Measurements from ENCODE around the gene ANKRD11. TPM values are rescaled to one million over a fixed set of nuclear protein-coding genes. Genes with fewer than 3 reads are reported as not detected.

The ANKRD11 gene
- total and polyA plus RNA-seq, 12 donors: 47.7 to 93.6 (median 66.2) TPM

DNA sequence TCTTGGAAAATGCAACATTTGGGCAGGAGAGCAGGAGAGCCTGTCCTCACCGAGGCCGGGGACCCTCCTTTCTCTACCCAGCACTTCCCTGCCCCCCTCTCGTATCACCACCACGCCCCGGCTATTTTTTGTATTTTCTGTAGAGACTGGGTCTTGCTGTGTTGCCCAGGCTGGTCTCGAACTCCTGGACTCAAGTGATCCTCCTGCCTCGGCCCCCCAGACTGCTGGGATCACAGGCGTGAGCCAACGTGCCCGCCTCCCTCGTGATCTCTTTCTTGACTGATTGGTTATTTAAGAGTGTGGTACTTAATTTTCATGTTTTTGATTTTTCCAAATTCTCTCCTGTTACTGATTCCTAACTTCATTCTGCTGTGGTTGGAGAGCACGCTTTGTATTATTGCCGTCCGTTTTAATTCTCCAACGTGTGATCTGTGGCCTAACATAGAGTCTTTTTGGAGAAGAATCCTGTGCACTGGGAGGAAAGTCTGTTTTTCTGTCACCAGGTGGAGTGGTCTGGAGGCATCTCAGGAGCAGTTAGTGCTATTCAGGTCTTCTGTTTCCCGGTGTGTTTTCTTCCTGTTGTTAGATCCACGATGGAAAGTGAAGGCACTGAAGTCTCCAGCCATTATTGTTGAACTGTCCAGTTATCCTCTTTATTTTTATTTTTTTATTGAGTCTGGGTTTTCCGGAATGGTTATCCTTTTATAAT, 232.4 kb downstream of the ANKRD11 start:
- H3K27ac ChIP-seq: no peak overlapping the region
- peak overlapping the region in 8 of 10 donors; percentile 35 to 53 (median 46) for H3K4me3 ChIP-seq
- DNase-seq: no peak
- intact Hi-C loops (cut with DNase I): no loop called here
- no peaks in the 10 kb centered on the region for H3K36me3 ChIP-seq
- 76 to 78% methylated on average over 18 of the region's 18 CpGs for WGBS, 2 donors
- TF ChIP-seq, protein P1, sequence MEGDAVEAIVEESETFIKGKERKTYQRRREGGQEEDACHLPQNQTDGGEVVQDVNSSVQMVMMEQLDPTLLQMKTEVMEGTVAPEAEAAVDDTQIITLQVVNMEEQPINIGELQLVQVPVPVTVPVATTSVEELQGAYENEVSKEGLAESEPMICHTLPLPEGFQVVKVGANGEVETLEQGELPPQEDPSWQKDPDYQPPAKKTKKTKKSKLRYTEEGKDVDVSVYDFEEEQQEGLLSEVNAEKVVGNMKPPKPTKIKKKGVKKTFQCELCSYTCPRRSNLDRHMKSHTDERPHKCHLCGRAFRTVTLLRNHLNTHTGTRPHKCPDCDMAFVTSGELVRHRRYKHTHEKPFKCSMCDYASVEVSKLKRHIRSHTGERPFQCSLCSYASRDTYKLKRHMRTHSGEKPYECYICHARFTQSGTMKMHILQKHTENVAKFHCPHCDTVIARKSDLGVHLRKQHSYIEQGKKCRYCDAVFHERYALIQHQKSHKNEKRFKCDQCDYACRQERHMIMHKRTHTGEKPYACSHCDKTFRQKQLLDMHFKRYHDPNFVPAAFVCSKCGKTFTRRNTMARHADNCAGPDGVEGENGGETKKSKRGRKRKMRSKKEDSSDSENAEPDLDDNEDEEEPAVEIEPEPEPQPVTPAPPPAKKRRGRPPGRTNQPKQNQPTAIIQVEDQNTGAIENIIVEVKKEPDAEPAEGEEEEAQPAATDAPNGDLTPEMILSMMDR (IDR thresholded peaks at IDR 0.05): no peak
- H3K4me1 ChIP-seq: peaks cover 0 to 22% (median 15%) of the 10 kb centered on the region in 9 donors
- H3K27me3 ChIP-seq: peaks cover 0 to 28% (median 18%) of the 10 kb centered on the region in 7 donors
- ATAC-seq: no peak
- H3K9me3 ChIP-seq: peaks cover 0 to 10% (median 0%) of the 10 kb centered on the region in 11 donors

DNA sequence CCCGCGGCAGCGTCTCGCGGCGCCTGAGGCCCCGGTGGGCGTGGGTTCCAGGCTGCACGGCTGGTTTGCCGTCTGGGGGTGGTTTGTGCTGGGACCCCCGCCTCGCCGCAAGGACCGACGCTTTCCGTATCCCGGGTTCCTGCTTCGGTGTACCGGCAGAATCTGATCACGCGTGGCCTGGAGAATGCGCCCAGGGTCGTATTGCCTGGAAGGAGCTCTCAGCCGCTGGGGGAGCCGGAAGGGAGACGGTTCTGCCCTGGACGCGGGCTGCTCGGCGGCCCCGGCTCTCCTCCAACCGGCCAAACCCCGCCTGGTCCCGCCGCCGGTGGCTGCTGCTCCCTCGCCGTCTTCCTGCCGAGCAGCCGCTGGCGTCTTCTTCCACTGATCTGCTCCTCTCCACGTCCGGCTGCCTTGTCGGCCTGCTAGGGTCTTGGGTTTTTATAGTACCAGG, 233.1 kb downstream of the ANKRD11 start:
- TF ChIP-seq, protein P1 (IDR thresholded peaks at IDR 0.05): no peak
- Histone ChIP-seq H3K36me3 (no peaks in the 10 kb centered on the region), H3K4me1 (peaks cover 0 to 22% (median 15%) of the 10 kb centered on the region in 9 donors), H3K9me3 (peaks cover 0 to 4% (median 0%) of the 10 kb centered on the region in 11 donors), H3K27ac (peak overlapping the region in 1 of 10 donors; percentile 31), H3K27me3 (peaks cover 0 to 28% (median 18%) of the 10 kb centered on the region in 7 donors), H3K4me3 (peak overlapping the region; percentile 14 to 53 (median 46))
- peak in 6 of 8 donors; percentile 13 to 64 (median 44) for ATAC-seq
- 2 to 3% methylated on average over 39 to 44 of the region's 44 CpGs for WGBS, 2 donors
- intact Hi-C loops (cut with DNase I): no loop called here
- no peak for DNase-seq

DNA sequence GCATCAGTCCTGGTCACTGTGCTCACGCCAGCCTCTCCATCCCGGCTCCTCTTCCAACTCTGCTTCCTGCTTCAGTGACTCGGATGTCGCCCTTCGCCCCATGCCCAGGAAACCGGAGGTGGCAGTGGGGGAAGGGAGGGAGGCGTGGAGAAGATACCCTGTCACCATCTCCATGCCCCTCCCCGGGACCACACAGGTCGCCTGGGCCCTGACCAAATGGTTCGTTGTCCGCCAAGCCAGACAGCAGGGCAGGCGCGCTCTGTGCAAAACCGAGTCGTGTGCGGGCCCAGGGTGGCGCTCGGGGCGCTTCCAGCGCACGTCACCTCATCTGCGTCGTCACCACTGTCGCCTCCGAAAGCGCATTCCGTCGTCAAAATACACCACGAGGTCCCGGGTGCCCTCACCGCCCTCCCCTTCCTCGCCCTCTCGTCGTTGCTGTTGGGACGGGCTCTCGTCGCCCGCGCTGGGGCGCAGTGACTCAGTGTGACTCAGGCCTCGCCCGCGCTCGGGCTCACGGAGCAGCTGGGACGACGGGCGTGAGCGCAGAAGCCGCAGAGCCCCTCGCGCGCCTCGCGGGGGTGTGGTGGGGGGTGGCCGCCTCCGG, 233.6 kb downstream of the ANKRD11 start:
- peaks cover 0 to 22% (median 15%) of the 10 kb centered on the region in 9 donors for H3K4me1 ChIP-seq
- intact Hi-C loops (cut with DNase I): no loop called here
- TF ChIP-seq, protein P1 (IDR thresholded peaks at IDR 0.05): peak in 2 of 9 donors; percentile 6 to 11
- 3 to 5% methylated on average over 56 to 57 of the region's 57 CpGs for WGBS, 2 donors
- no peaks in the 10 kb centered on the region for H3K36me3 ChIP-seq
- H3K27me3 ChIP-seq: peaks cover 0 to 28% (median 18%) of the 10 kb centered on the region in 7 donors
- no peaks in the 10 kb centered on the region for H3K9me3 ChIP-seq
- DNase-seq (no peak), ATAC-seq (peak; percentile 24 to 95 (median 76))
- peak overlapping the region; percentile 14 to 53 (median 46) for H3K4me3 ChIP-seq
- H3K27ac ChIP-seq: peak overlapping the region in 1 of 10 donors; percentile 31

DNA sequence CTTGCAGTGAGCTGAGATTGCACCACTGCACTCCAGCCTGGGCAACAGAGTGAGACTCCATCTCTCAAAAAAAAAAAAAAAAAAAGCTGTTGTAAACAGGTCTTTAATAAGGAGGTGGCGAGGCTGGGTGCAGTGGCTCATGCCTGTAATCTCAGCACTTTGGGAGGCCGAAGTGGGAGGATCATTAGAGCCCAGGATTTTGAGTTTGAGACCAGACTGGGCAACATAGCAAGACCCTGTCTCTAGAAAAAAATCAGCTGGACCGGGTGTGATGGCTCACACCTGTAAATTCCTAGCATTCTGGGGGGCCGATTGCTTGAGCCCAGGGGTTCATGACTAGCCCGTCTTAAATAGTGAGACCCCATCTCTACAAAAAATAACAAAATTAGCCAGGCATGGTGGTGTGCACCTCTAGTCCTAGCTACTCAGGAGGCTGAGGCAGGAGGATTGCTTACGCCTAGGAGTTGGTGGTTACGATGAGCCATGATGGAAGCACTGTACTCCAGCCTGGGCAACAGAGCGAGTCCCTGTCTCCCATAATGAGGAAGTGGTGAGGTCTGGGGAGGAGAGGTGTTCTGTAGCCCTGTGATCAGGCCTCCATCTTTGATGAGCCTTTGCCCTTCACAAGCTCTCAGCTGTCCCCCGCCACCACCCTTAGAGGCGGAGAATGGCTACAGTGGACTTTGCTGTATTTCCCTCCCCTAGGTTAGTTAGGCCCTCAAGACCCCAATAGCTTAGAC, 236.6 kb downstream of the ANKRD11 start:
- TF ChIP-seq, protein P1 (IDR thresholded peaks at IDR 0.05): no peak

More for the DNA sequence above, 236.6 kb downstream of the ANKRD11 start:
- intact Hi-C loops (cut with DNase I): no loop called here
- H3K27ac ChIP-seq: no peak overlapping the region
- ATAC-seq (no peak), DNase-seq (no peak)
- peaks cover 0 to 17% (median 13%) of the 10 kb centered on the region in 9 donors for H3K4me1 ChIP-seq
- H3K36me3 ChIP-seq: no peaks in the 10 kb centered on the region
- H3K9me3 ChIP-seq: peaks cover 0 to 10% (median 0%) of the 10 kb centered on the region in 11 donors
- H3K4me3 ChIP-seq: no peak overlapping the region
- peaks cover 0 to 22% (median 18%) of the 10 kb centered on the region in 7 donors for H3K27me3 ChIP-seq
- WGBS, 2 donors: 93 to 96% methylated on average over 10 of the region's 10 CpGs

Data from heart right ventricle (tissue), 16 donors.